ENCODE results near the gene TPPP2. TPM values are rescaled to one million over a fixed set of nuclear protein-coding genes. Genes with fewer than 3 reads are reported as not detected.

TPPP2 gene
- total RNA-seq, 1 donor from 2014 or later: not detected

- TF ChIP-seq, protein P1, sequence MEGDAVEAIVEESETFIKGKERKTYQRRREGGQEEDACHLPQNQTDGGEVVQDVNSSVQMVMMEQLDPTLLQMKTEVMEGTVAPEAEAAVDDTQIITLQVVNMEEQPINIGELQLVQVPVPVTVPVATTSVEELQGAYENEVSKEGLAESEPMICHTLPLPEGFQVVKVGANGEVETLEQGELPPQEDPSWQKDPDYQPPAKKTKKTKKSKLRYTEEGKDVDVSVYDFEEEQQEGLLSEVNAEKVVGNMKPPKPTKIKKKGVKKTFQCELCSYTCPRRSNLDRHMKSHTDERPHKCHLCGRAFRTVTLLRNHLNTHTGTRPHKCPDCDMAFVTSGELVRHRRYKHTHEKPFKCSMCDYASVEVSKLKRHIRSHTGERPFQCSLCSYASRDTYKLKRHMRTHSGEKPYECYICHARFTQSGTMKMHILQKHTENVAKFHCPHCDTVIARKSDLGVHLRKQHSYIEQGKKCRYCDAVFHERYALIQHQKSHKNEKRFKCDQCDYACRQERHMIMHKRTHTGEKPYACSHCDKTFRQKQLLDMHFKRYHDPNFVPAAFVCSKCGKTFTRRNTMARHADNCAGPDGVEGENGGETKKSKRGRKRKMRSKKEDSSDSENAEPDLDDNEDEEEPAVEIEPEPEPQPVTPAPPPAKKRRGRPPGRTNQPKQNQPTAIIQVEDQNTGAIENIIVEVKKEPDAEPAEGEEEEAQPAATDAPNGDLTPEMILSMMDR (IDR thresholded peaks at IDR 0.05; ENCODE audit: insufficient read depth, low read length, severe bottlenecking): no peak
- Histone ChIP-seq H3K27me3 (ENCODE audit: control insufficient read depth, insufficient read depth, low read length) (peaks cover 2% of the 10 kb centered on the region), H3K4me3 (ENCODE audit: low read depth, low read length) (no peak overlapping the region), H3K36me3 (ENCODE audit: control insufficient read depth, insufficient read depth, low read length) (no peaks in the 10 kb centered on the region)
- peak; percentile 43 for FAIRE-seq
- DNase-seq (ENCODE audit: low read depth): no peak
These were observed 514 bp downstream of the TPPP2 start for GRCh38 chr14:21030531-21030930.

DNA sequence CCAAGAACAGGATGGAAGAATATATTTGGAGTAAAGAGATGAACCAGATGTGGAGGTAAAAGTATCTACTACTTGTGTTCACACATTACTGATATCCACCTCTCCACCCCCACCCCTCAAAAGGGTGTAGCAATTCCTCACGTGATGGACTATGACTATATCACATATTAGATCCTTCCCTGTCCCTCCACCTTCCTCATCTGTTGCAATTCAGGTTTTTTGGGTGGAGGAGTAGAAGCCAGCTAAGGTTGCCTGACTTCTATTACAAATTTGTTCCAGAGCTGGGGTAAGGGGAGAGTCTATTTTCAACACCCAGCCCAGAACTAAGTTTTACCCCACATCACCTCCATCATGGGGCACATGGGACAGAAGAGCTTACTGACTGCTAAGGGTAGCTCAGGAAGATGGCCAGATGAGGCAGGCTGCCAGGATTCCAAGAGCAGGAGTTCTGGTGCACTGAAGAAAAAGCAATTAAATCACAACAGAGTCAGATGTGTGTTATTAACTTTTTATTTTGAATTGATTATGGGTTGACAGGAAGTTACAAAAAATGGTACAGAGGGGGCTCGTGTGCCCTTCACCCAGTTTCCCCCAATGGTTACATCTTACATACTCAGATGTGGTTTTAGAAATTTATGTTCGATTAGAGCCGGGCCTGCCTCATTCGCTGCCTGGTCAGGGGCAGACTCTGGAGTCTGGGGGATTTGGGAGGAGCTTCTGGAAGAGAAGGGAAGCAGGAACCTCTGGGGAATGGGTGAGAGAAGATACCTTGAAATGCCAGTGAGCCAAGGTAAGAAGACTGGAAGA lies 2.5 kb downstream of the TPPP2 start:
- FAIRE-seq (no peak), DNase-seq (ENCODE audit: low read depth) (no peak)
- no peaks in the 10 kb centered on the region for H3K36me3 ChIP-seq (ENCODE audit: control insufficient read depth, insufficient read depth, low read length)
- H3K27me3 ChIP-seq (ENCODE audit: control insufficient read depth, insufficient read depth, low read length): peaks cover 2% of the 10 kb centered on the region
- TF ChIP-seq, protein P1 (IDR thresholded peaks at IDR 0.05; ENCODE audit: insufficient read depth, low read length, severe bottlenecking): no peak
- H3K4me3 ChIP-seq (ENCODE audit: low read depth, low read length): no peak overlapping the region

- peaks cover 2% of the 10 kb centered on the region for H3K27me3 ChIP-seq (ENCODE audit: control insufficient read depth, insufficient read depth, low read length)
- no peaks in the 10 kb centered on the region for H3K36me3 ChIP-seq (ENCODE audit: control insufficient read depth, insufficient read depth, low read length)
These were observed 3.2 kb downstream of the TPPP2 start for GRCh38 chr14:21033133-21033698.

DNA sequence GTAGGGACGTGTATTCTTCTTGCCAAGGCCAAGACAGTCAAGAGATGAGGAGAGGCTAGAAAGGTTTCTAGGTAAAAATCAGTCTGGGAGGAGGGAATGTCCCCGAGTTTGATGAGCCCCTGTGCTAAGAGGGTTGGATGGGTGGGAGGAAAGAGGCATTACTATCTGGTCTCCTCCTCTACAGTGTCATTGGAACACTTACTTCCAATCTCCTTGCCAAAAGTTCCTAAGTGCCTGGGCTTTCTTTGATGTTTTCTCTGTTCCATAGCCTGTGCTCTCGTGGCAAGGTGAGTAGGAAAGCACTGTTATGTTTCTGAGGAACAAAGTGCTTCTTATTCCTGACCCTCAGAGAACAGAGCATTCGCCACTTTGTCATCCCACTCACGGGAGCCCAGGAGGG lies 4.7 kb downstream of the TPPP2 start, which contains the start of gene RNASE13:
RNASE13 (minus strand) TSS at position 101 of the 400 bp plus-strand sequence. CDS start 519 bp downstream, outside the sequence.
- peak; percentile 32 for FAIRE-seq

More at GRCh38 chr14:21033133-21033698, 3.2 kb downstream of the TPPP2 start:
- DNase-seq (ENCODE audit: low read depth) (no peak), FAIRE-seq (no peak)
- no peak overlapping the region for H3K4me3 ChIP-seq (ENCODE audit: low read depth, low read length)
- TF ChIP-seq, protein P1 (IDR thresholded peaks at IDR 0.05; ENCODE audit: insufficient read depth, low read length, severe bottlenecking): no peak

GRCh38 chr14:21036751-21037150 lies 6.7 kb downstream of the TPPP2 start:
- TF ChIP-seq, protein P1 (IDR thresholded peaks at IDR 0.05; ENCODE audit: insufficient read depth, low read length, severe bottlenecking): no peak
- no peak for FAIRE-seq
- Histone ChIP-seq H3K27me3 (ENCODE audit: control insufficient read depth, insufficient read depth, low read length) (peaks cover 2% of the 10 kb centered on the region), H3K36me3 (ENCODE audit: control insufficient read depth, insufficient read depth, low read length) (no peaks in the 10 kb centered on the region), H3K4me3 (ENCODE audit: low read depth, low read length) (no peak overlapping the region)
- no peak for DNase-seq (ENCODE audit: low read depth)

More for the DNA sequence above, 4.7 kb downstream of the TPPP2 start, which contains the start of gene RNASE13:
- H3K4me3 ChIP-seq (ENCODE audit: low read depth, low read length): no peak within 1 kb of the TSS
- DNase-seq (ENCODE audit: low read depth): no peak
- H3K27me3 ChIP-seq (ENCODE audit: control insufficient read depth, insufficient read depth, low read length): peaks cover 2% of the 10 kb centered on the region
- no peaks in the 10 kb centered on the region for H3K36me3 ChIP-seq (ENCODE audit: control insufficient read depth, insufficient read depth, low read length)
- TF ChIP-seq, protein P1 (IDR thresholded peaks at IDR 0.05; ENCODE audit: insufficient read depth, low read length, severe bottlenecking): no peak
